K562 (cell line): ENCODE data around the gene LMBRD1. TPM values are rescaled to one million over a fixed set of nuclear protein-coding genes. Genes with fewer than 3 reads are reported as not detected.
A peak's percentile ranks its signal among the peaks of the same experiment; 100 is the strongest.

Experiments
- AFF1 ChIP-seq, 2 experiments: fragments of 450-650 bp; IDR thresholded peaks; 2 replicates each; pipeline ENCODE4 v1.6.1; 2018; ENCODE audit warnings: mild to moderate bottlenecking in 2 of 2, low read depth in 1 of 2; ENCODE audit not compliant: partially characterized antibody in 2 of 2
- CREB1 ChIP-seq, 2 experiments: sonication (generic) in 1 of 2; formaldehyde crosslinking in 1 of 2; IDR thresholded peaks; 2 replicates each; pipeline versions ENCODE4 v1.6.1 to v1.8.0; 2012 to 2022; ENCODE audit warnings: inconsistent platforms in 1 of 2, mild to moderate bottlenecking in 1 of 2, missing genetic modification reagents in 1 of 2, moderate library complexity in 1 of 2
- EP400 ChIP-seq: fragments of 450-650 bp; IDR thresholded peaks from 2 replicates; pipeline ENCODE4 v1.6.1; 2017; ENCODE audit warnings: antibody characterized with exemption, mild to moderate bottlenecking, moderate library complexity
- PTBP1 ChIP-seq: fragments of 200-400 bp; formaldehyde crosslinking; IDR thresholded peaks from 2 replicates; pipeline ENCODE4 v1.6.1; 2017; ENCODE audit warnings: low read depth, low read length
- TBP ChIP-seq: optimal IDR thresholded peaks from 2 replicates; pipeline ENCODE3; 2011; ENCODE audit warnings: low read depth, low read length, improper control_type of control experiment
- XRCC4 ChIP-seq: IDR thresholded peaks from one replicate; pipeline ENCODE4 v1.6.1; 2011; ENCODE audit not compliant: insufficient read depth, insufficient read length; ENCODE audit errors: extremely low read depth
- YY1 ChIP-seq, 3 experiments: IDR thresholded peaks; 2 replicates each; pipeline ENCODE4 v1.6.1; 2011; ENCODE audit warnings: low read length in 2 of 3, mild to moderate bottlenecking in 2 of 3, moderate library complexity in 2 of 3, borderline replicate concordance in 1 of 3, control low read depth in 1 of 3, low read depth in 1 of 3; ENCODE audit not compliant: insufficient read depth in 3 of 3, insufficient replicate concordance in 2 of 3, control insufficient read depth in 1 of 3, insufficient read length in 1 of 3; ENCODE audit errors: extremely low read depth in 1 of 3
- ZFP30 ChIP-seq: fragments of 250-450 bp; sonication (Bioruptor Pico); IDR thresholded peaks from 2 replicates; pipeline ENCODE4 v1.8.0; 2022; ENCODE audit warnings: moderate library complexity, mild to moderate bottlenecking, inconsistent platforms, borderline replicate concordance
- ZNF282 ChIP-seq: sonication (generic); formaldehyde crosslinking; IDR thresholded peaks from 2 replicates; pipeline ENCODE4 v1.8.1; 2023; ENCODE audit warnings: missing genetic modification reagents
- ZNF436 ChIP-seq: fragments of 250-450, 450-650 bp; sonication (Bioruptor Pico); formaldehyde crosslinking; IDR thresholded peaks from 2 replicates; pipeline ENCODE4 v1.7.0; 2020; ENCODE audit warnings: mild to moderate bottlenecking
- ZNF830 ChIP-seq: fragments of 250-450 bp; sonication (Bioruptor Pico); IDR thresholded peaks from 2 replicates; pipeline ENCODE4 v1.5.0; 2021; ENCODE audit warnings: mild to moderate bottlenecking
- polyA plus RNA-seq, 8 experiments: library from polyadenylated mRNA; depleted of rRNA in 4 of 8; stranded (reverse) in 5 of 8; unstranded in 3 of 8; fragments of >200 nt; fragmentation: Nextera tagmentation in 2 of 8; fragmentation: Illumina TruSeq in 1 of 8; extraction: Ambion mirVana in 2 of 8; extraction: Trizol in 1 of 8; gene quantifications; 2 replicates each; pipeline versions ENCODE4 v1.2.1 to v1.2.3, GENCODE V29; 2011 to 2014; ENCODE audit warnings: inconsistent platforms in 1 of 8, missing spikeins in 1 of 8
- total RNA-seq, 7 experiments: library from RNA; depleted of rRNA in 6 of 7; stranded (reverse); fragments of >200 nt in 6 of 7; fragmentation: Illumina TruSeq in 2 of 7; extraction: Trizol in 2 of 7; gene quantifications; 2 replicates each; pipeline versions ENCODE4 v1.2.1 to v1.2.3, GENCODE V29; 2011 to 2021; ENCODE audit warnings: low replicate concordance in 1 of 7
- TF ChIP-seq, protein P1 (sequence below), 2 experiments: fragments of 200-800 bp in 1 of 2; sonication (Bioruptor generic) in 1 of 2; sonication (generic) in 1 of 2; formaldehyde crosslinking in 1 of 2; IDR thresholded peaks in 1 of 2; conservative IDR thresholded peaks in 1 of 2; 2 replicates each; pipeline versions ENCODE4 v1.5.0 to v1.6.1; 2016 to 2020; ENCODE audit warnings: missing compliant biosample characterization in 1 of 2, missing genetic modification characterization in 1 of 2, missing genetic modification reagents in 1 of 2
- TF ChIP-seq, protein P2 (sequence below): fragments of 250-450 bp; sonication (Bioruptor Pico); IDR thresholded peaks from 2 replicates; pipeline ENCODE4 v1.4.0; 2020
- TF ChIP-seq, protein P3 (sequence below): fragments of 450-650 bp; IDR thresholded peaks from one replicate; pipeline ENCODE4 v1.6.1; 2018; ENCODE audit warnings: mild to moderate bottlenecking, moderate library complexity; ENCODE audit not compliant: partially characterized antibody
- TF ChIP-seq, protein P4 (sequence below): fragments of 450-650 bp; IDR thresholded peaks from 2 replicates; pipeline ENCODE4 v1.6.1; 2017; ENCODE audit warnings: mild to moderate bottlenecking, moderate library complexity

LMBRD1 gene
- total and polyA plus RNA-seq, 9 of the 15 experiments (the other 6 are each of a cell fraction or from before 2014, with no cell fraction given): 14.0 to 85.2 (median 26.5) TPM

DNA sequence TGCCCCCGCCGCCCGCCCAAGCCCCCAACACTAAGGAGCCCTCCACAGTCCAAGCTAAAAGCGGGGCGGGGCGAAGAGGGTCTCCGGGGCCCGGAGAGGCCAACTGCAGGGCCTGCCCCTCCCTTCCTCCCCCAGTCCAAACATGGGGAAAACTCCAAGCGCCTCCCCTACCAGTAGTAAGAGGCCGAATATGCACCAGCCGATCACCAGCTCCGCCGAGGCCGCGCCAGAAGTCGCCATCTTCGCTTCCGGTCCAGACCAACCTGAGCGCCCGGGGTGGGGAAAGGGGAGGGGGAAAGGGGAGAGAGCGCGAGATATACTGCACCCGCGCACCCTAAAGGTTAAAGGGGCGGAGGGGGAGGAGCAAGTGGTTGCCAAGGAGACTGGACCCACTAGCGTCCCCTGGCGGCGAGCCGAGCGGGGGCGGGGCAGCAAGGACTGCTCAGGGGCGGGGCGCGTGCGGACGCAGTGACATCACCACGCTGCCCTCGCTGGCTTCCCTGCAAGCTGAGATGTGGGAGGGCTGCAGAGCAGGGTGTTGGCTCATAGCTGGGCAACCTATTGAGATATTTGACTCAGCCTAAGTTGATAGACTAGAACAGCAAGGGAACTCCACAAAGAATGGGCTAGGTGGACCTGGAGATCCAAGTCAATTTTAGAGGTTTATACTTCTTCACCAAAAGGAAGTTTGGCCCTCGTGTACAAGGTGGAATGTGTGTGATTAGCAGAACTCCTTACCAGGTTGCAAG, at the start of gene LMBRD1 (continued):
- TF ChIP-seq YY1 (IDR thresholded peaks at IDR 0.05; ENCODE audit: borderline replicate concordance in 1 of 3, control insufficient read depth in 1 of 3, extremely low read depth in 1 of 3, insufficient read depth in 3 of 3, insufficient read length in 1 of 3, insufficient replicate concordance in 2 of 3, low read depth in 1 of 3, low read length in 2 of 3) (peak; percentile 72 to 96 (median 88)), ZFP30 (CRISPR knock-in tag) (no peak), CREB1 (IDR thresholded peaks at IDR 0.05) (peak; percentile 78), CREB1 (CRISPR knock-in tag; IDR thresholded peaks at IDR 0.05) (peak; percentile 65; the same call in 1 of the 2 replicates), ZNF436 (CRISPR knock-in tag) (no peak), EP400 (peak; percentile 42; the same call in 1 of the 2 replicates), ZNF282 (no peak), XRCC4 (no peak), PTBP1 (no peak), ZNF830 (CRISPR knock-in tag) (no peak), AFF1 (IDR thresholded peaks at IDR 0.05; ENCODE audit: low read depth in 1 of 2, partially characterized antibody in 2 of 2) (no peak), TBP (peak; percentile 86)
- TF ChIP-seq, protein P1, sequence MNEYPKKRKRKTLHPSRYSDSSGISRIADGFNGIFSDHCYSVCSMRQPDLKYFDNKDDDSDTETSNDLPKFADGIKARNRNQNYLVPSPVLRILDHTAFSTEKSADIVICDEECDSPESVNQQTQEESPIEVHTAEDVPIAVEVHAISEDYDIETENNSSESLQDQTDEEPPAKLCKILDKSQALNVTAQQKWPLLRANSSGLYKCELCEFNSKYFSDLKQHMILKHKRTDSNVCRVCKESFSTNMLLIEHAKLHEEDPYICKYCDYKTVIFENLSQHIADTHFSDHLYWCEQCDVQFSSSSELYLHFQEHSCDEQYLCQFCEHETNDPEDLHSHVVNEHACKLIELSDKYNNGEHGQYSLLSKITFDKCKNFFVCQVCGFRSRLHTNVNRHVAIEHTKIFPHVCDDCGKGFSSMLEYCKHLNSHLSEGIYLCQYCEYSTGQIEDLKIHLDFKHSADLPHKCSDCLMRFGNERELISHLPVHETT (CRISPR knock-in tag; conservative IDR thresholded peaks at IDR 0.05 in 1 of 2, IDR thresholded peaks at IDR 0.05 in 1 of 2): peak in 1 of 2 experiments; percentile 52; a peak in 2 of 4 replicates
- TF ChIP-seq, protein P2, sequence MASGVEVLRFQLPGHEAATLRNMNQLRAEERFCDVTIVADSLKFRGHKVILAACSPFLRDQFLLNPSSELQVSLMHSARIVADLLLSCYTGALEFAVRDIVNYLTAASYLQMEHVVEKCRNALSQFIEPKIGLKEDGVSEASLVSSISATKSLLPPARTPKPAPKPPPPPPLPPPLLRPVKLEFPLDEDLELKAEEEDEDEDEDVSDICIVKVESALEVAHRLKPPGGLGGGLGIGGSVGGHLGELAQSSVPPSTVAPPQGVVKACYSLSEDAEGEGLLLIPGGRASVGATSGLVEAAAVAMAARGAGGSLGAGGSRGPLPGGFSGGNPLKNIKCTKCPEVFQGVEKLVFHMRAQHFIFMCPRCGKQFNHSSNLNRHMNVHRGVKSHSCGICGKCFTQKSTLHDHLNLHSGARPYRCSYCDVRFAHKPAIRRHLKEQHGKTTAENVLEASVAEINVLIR (CRISPR knock-in tag): peak; percentile 38; the same call in 1 of the 2 replicates
- TF ChIP-seq, protein P3, sequence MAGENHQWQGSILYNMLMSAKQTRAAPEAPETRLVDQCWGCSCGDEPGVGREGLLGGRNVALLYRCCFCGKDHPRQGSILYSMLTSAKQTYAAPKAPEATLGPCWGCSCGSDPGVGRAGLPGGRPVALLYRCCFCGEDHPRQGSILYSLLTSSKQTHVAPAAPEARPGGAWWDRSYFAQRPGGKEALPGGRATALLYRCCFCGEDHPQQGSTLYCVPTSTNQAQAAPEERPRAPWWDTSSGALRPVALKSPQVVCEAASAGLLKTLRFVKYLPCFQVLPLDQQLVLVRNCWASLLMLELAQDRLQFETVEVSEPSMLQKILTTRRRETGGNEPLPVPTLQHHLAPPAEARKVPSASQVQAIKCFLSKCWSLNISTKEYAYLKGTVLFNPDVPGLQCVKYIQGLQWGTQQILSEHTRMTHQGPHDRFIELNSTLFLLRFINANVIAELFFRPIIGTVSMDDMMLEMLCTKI: no peak
- TF ChIP-seq, protein P4, sequence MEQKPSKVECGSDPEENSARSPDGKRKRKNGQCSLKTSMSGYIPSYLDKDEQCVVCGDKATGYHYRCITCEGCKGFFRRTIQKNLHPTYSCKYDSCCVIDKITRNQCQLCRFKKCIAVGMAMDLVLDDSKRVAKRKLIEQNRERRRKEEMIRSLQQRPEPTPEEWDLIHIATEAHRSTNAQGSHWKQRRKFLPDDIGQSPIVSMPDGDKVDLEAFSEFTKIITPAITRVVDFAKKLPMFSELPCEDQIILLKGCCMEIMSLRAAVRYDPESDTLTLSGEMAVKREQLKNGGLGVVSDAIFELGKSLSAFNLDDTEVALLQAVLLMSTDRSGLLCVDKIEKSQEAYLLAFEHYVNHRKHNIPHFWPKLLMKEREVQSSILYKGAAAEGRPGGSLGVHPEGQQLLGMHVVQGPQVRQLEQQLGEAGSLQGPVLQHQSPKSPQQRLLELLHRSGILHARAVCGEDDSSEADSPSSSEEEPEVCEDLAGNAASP: no peak
